HFFc6 (cell line): ENCODE results near the gene ZNRD2. TPM values are rescaled to one million over a fixed set of nuclear protein-coding genes. Genes with fewer than 3 reads are reported as not detected.

Source experiments
- DNase-seq: peaks from one replicate; pipeline ENCODE4 v3.0.0-alpha.2; 2018
- H3K27ac Mint-ChIP-seq: 2 replicates; pipeline ENCODE4 v1.8.0; 2020; ENCODE audit warnings: mild to moderate bottlenecking, mixed read lengths
- H3K27me3 Mint-ChIP-seq: 2 replicates; pipeline ENCODE4 v1.8.0; 2021; ENCODE audit warnings: mild to moderate bottlenecking, moderate library complexity, mixed read lengths; ENCODE audit not compliant: insufficient read depth
- H3K36me3 Mint-ChIP-seq: 2 replicates; pipeline ENCODE4 v1.8.0; 2021; ENCODE audit warnings: low read depth, mixed read lengths
- H3K4me1 Mint-ChIP-seq: 2 replicates; pipeline ENCODE4 v1.8.0; 2020; ENCODE audit warnings: low read depth, mixed read lengths
- H3K4me3 Mint-ChIP-seq: 2 replicates; pipeline ENCODE4 v1.8.0; 2020; ENCODE audit warnings: mild to moderate bottlenecking, moderate library complexity, mixed read lengths
- H3K9me3 Mint-ChIP-seq: 2 replicates; pipeline ENCODE4 v1.8.0; 2020; ENCODE audit warnings: mild to moderate bottlenecking, mixed read lengths
- total RNA-seq, 6 experiments: library from RNA; stranded (reverse); fragmentation: NEBNext Ultra II Directional; extraction: Animal tissue kit (Norgen Biotek cat#: 25700); gene quantifications; 2 replicates in 1 of 6; 3 replicates in 5 of 6; pipeline ENCODE4 v1.2.3, GENCODE V29; 2021
- TF ChIP-seq, protein P1 (sequence below): fragments of 200-600 bp; sonication (generic); IDR thresholded peaks from 2 replicates; pipeline ENCODE4 v1.5.0; 2021; ENCODE audit warnings: antibody characterized with exemption, mild to moderate bottlenecking

Gene ZNRD2
- total RNA-seq, 6 experiments from 2014 or later: 57.7 to 72.0 (median 64.3) TPM

DNA sequence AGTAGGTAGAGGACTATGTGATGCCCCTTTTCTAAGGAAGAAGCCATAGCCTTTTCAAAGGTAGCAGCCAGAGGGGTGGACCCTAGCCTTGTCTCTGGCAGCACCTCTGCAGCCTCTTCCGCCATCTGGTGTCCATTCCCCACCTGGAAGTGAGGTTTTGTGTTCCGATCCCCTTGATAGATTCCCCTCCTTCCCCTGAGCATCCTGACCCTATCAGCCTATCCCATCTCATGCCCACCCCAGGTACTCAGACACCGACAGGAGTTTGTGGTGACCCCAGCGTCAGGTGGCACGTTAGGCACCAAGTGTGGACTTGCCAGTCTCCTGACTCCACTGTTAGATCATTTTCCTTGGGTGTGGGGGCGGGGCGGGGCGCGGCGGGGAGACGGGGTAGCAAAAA is 1.7 kb downstream of the ZNRD2 start:
- DNase-seq: peak; percentile 46
- H3K4me3 Mint-ChIP-seq: peak overlapping the region; percentile 100
- TF ChIP-seq, protein P1, sequence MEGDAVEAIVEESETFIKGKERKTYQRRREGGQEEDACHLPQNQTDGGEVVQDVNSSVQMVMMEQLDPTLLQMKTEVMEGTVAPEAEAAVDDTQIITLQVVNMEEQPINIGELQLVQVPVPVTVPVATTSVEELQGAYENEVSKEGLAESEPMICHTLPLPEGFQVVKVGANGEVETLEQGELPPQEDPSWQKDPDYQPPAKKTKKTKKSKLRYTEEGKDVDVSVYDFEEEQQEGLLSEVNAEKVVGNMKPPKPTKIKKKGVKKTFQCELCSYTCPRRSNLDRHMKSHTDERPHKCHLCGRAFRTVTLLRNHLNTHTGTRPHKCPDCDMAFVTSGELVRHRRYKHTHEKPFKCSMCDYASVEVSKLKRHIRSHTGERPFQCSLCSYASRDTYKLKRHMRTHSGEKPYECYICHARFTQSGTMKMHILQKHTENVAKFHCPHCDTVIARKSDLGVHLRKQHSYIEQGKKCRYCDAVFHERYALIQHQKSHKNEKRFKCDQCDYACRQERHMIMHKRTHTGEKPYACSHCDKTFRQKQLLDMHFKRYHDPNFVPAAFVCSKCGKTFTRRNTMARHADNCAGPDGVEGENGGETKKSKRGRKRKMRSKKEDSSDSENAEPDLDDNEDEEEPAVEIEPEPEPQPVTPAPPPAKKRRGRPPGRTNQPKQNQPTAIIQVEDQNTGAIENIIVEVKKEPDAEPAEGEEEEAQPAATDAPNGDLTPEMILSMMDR: peak; percentile 58
- peaks cover 17% of the 10 kb centered on the region for H3K36me3 Mint-ChIP-seq
- no peaks in the 10 kb centered on the region for H3K9me3 Mint-ChIP-seq
- H3K27me3 Mint-ChIP-seq: peaks cover 16% of the 10 kb centered on the region
- peaks cover 66% of the 10 kb centered on the region for H3K4me1 Mint-ChIP-seq
- H3K27ac Mint-ChIP-seq: peak overlapping the region; percentile 96

DNA sequence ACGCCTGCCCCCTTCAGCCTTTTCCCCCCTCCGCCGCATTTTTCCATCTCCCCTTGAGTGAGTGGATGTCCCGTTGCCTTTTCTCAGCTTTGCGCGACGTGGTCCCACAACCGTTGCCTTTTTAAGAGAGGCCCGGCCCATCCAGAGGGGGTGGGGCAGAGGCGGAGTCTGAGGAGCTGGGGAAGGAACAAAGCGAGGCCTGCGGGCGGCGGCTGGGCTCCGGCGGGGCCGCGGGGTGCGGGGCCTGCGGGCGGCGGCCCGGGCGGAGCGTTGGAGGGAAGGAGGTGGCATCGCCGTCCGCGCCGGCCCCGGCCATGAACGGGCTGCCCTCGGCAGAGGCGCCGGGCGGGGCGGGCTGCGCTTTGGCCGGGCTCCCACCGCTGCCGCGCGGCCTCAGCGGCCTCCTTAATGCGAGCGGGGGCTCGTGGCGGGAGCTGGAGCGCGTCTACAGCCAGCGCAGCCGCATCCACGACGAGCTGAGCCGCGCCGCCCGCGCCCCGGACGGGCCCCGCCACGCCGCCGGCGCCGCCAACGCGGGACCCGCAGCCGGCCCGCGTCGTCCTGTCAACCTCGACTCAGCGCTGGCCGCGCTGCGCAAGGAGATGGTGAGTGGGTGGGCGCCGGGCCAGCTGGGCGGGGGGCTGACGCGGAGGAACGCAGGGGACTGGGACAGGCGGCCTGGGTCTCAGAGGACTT is 2.2 kb downstream of the ZNRD2 start, which contains the start of gene FAM89B:
Gene FAM89B (plus strand): TSS at position 183 of the 696 bp plus-strand sequence. CDS start 132 bp downstream, at position 315.
- peaks cover 17% of the 10 kb centered on the region for H3K36me3 Mint-ChIP-seq
- TF ChIP-seq, protein P1: no peak
- peak within 1 kb of the TSS; percentile 100 for H3K4me3 Mint-ChIP-seq
- DNase-seq: peak; percentile 77
- H3K4me1 Mint-ChIP-seq: peaks cover 70% of the 10 kb centered on the region
- H3K27me3 Mint-ChIP-seq: peaks cover 16% of the 10 kb centered on the region
- H3K9me3 Mint-ChIP-seq: no peaks in the 10 kb centered on the region
- H3K27ac Mint-ChIP-seq: peak within 1 kb of the TSS; percentile 96

DNA sequence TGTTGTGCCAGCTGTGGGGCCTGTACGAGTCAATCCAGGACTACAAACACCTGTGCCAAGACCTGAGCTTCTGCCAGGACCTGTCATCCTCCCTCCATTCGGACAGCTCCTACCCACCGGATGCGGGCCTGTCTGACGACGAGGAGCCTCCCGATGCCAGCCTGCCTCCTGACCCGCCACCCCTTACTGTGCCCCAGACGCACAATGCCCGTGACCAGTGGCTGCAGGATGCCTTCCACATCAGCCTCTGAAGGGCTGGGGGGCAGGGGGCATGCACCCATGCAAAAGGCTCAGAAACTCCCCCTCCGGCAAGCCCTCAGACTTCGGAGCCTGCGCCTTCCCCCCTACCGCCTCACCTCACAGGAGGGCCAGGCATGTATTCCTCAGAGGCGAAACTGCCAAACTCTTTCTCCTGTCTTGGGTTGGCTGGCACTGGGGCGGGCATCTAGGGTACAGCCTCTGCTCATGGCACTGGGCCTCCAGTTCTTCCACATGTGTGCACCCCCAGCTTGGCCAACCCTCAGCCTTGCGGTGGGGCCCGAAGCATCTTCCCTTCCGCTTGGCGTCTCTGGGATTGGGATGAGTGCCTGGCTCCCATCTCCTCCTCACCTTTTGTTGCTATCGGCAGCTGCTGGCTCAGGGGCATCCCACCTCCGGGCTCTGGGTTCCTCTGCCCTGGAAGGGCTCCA is 3.3 kb downstream of the ZNRD2 start:
- Mint-ChIP-seq H3K4me3 (peak overlapping the region; percentile 86), H3K4me1 (peaks cover 72% of the 10 kb centered on the region), H3K27me3 (peaks cover 17% of the 10 kb centered on the region), H3K27ac (peak overlapping the region; percentile 78), H3K9me3 (no peaks in the 10 kb centered on the region), H3K36me3 (peaks cover 14% of the 10 kb centered on the region)
- TF ChIP-seq, protein P1: 0 out of 2 replicates have a peak, but pooled peaks have one; percentile 26
- no peak for DNase-seq

DNA sequence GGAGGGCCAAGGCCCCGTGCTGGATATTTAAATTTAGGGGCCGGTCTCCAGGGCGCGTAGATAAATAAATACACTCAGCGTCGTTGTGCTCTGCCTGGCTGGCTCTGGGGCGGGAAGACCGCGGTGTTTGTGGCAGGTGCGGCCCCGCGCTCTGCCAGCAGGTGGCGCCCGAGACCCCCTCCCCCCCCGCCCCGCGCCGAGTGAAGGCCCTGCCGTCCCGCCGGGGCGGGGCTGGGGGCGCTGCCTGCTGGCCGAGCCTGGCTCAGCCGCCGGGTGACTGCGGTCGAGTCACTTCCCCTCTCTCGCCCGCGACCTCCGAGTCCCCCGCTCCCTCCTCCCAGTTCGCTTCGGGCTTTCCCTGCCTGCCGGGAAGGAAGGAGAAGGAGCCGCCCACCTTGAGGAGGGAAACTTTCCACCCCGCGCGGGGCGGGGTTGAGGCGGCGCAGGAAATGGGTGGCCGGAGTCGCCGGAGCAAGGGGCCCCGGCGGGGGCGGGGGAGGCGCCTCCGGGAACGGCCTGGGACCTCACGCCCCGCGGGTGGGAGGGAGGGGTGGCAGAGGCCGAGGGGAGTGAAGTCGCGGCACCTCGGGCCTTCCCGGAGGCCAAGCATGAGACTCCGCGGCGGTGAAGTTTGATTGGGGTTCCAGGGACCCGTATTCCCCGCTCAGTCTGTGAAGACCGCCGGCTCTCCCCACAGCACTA is 4.0 kb downstream of the ZNRD2 start:
- Mint-ChIP-seq H3K9me3 (no peaks in the 10 kb centered on the region), H3K27ac (peak overlapping the region; percentile 78), H3K4me1 (peaks cover 68% of the 10 kb centered on the region), H3K27me3 (peaks cover 17% of the 10 kb centered on the region), H3K4me3 (peak overlapping the region; percentile 86), H3K36me3 (peaks cover 9% of the 10 kb centered on the region; the same call in 1 of the 2 replicates)
- TF ChIP-seq, protein P1: peak; percentile 100
- DNase-seq: peak; percentile 95

DNA sequence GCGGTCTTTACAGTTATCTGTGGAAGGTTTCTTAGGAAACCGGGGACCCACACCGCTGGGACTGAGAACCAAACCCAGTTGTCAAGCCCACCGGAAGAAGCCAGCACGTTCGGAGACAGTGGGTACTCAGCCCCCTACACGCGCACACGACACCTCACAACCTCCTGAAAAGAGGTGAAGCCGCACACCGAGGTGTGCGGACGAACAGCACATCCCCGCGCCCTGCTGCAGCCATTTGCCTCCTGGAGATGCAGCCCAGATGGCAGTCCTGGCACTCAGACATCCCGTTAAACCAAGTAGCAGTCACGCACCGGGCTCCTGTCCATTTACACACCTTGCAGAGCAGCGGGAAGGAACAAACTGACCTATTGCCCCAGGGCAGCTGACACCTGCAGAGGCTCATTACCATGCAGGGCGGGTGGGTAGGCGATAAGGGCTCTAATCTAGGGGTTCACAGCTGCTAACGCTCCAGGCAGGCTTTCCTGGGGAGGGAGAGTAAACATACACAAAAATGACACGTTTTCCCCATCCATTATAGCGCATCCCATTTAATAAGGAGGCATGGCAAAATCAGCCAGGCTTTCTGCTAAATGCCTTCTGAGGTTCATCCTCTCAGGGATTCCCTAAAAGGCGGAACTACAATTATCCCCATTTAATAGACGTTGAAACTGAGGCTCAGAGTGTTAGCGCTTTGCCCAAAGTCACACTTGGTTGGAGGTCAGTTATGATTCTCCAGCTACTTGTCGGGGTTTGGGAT is 4.7 kb downstream of the ZNRD2 start:
- Mint-ChIP-seq H3K9me3 (no peaks in the 10 kb centered on the region), H3K27me3 (peaks cover 17% of the 10 kb centered on the region), H3K27ac (peak overlapping the region; percentile 74), H3K4me1 (peaks cover 65% of the 10 kb centered on the region), H3K36me3 (peaks cover 12% of the 10 kb centered on the region), H3K4me3 (peak overlapping the region; percentile 82)
- TF ChIP-seq, protein P1: no peak
- no peak for DNase-seq
